Retina (tissue), 1 donor: Measurements from ENCODE around the gene GRK2.
"Not testable (repeated sequence)": the region's sequence is repeated elsewhere in the genome, so short reads cannot be mapped to it uniquely, and the experiment has no call there.

ENCODE experiments used
- DNase-seq: peaks from one replicate; pipeline ENCODE4 v3.0.0-alpha.2; 2016

Gene GRK2

GRCh38 chr11:67317205-67317887 is 51.1 kb downstream of the GRK2 start:
- peak; percentile 100 for DNase-seq

GRCh38 chr11:67317888-67318555 is 51.7 kb downstream of the GRK2 start:
- DNase-seq: no peak

- DNase-seq: not testable (repeated sequence)
These were observed 52.6 kb downstream of the GRK2 start for GRCh38 chr11:67318876-67319275.

GRCh38 chr11:67320011-67320410 is 53.7 kb downstream of the GRK2 start:
- DNase-seq: no peak

- DNase-seq: no peak
These were observed 54.4 kb downstream of the GRK2 start for GRCh38 chr11:67320691-67321090.

GRCh38 chr11:67321313-67321871 is 55.1 kb downstream of the GRK2 start:
- no peak for DNase-seq

- no peak for DNase-seq
These were observed 55.8 kb downstream of the GRK2 start for GRCh38 chr11:67322049-67322448.

- no peak for DNase-seq
These were observed 57.3 kb downstream of the GRK2 start for GRCh38 chr11:67323526-67323925.

- DNase-seq: no peak
These were observed 65.9 kb downstream of the GRK2 start for GRCh38 chr11:67332081-67332691.
